Astrocyte (in vitro differentiated cells and primary cell): ENCODE measurements around the gene ZNF212. TPM values are rescaled to one million over a fixed set of nuclear protein-coding genes. Genes with fewer than 3 reads are reported as not detected.

Experiments
- DNase-seq: peaks from one replicate; pipeline ENCODE4 v3.0.0-alpha.2; 2010; ENCODE audit warnings: low read depth
- FAIRE-seq: peaks from 2 replicates; lab custom pipeline; 2011; peaks lifted over from hg19 to GRCh38; lab: Jason Lieb, UNC
- H2AFZ ChIP-seq: 2 replicates; pipeline ENCODE4 v1.6.0; 2012; ENCODE audit warnings: low read depth, low read length, inconsistent platforms
- H3K27ac ChIP-seq: 2 replicates; pipeline ENCODE4 v1.5.1; 2011; ENCODE audit warnings: low read depth, low read length, inconsistent platforms
- H3K27me3 ChIP-seq: 2 replicates; pipeline ENCODE4 v1.6.0; 2011; ENCODE audit warnings: low read length, inconsistent platforms; ENCODE audit not compliant: insufficient read depth
- H3K36me3 ChIP-seq: 2 replicates; pipeline ENCODE4 v1.5.1; 2011; ENCODE audit warnings: low read length, inconsistent platforms; ENCODE audit not compliant: insufficient read depth
- H3K4me1 ChIP-seq: 2 replicates; pipeline ENCODE4 v1.5.1; 2011; ENCODE audit warnings: low read length, inconsistent platforms; ENCODE audit not compliant: insufficient read depth
- H3K4me2 ChIP-seq: 2 replicates; pipeline ENCODE4 v1.6.0; 2012; ENCODE audit warnings: low read length, inconsistent platforms
- H3K4me3 ChIP-seq: 2 replicates; pipeline ENCODE4 v1.5.1; 2011; ENCODE audit warnings: low read depth, mild to moderate bottlenecking, low read length, inconsistent platforms; ENCODE audit not compliant: insufficient read depth
- H3K79me2 ChIP-seq: 2 replicates; pipeline ENCODE4 v1.6.0; 2012; ENCODE audit warnings: mild to moderate bottlenecking, low read length, inconsistent platforms; ENCODE audit not compliant: insufficient read depth
- H3K9ac ChIP-seq: 2 replicates; pipeline ENCODE4 v1.6.0; 2012; ENCODE audit warnings: mild to moderate bottlenecking, low read length, inconsistent platforms
- H3K9me3 ChIP-seq: 2 replicates; pipeline ENCODE4 v1.5.1; 2012; ENCODE audit warnings: low read depth, mild to moderate bottlenecking, low read length, inconsistent platforms; ENCODE audit not compliant: insufficient read depth
- H4K20me1 ChIP-seq: 2 replicates; pipeline ENCODE4 v1.6.0; 2012; ENCODE audit warnings: low read length, inconsistent platforms; ENCODE audit not compliant: insufficient read depth
- H3K27ac Mint-ChIP-seq: one replicate; pipeline ENCODE4 v1.8.0; 2021; ENCODE audit warnings: mild to moderate bottlenecking, mixed read lengths; ENCODE audit not compliant: unreplicated experiment
- H3K27me3 Mint-ChIP-seq: one replicate; pipeline ENCODE4 v1.8.0; 2021; ENCODE audit warnings: low read depth, mixed read lengths; ENCODE audit not compliant: unreplicated experiment
- H3K36me3 Mint-ChIP-seq: one replicate; pipeline ENCODE4 v1.8.0; 2021; ENCODE audit warnings: low read depth, mixed read lengths; ENCODE audit not compliant: unreplicated experiment
- H3K4me1 Mint-ChIP-seq: one replicate; pipeline ENCODE4 v1.8.0; 2021; ENCODE audit warnings: low read depth, mixed read lengths; ENCODE audit not compliant: unreplicated experiment
- H3K4me3 Mint-ChIP-seq: one replicate; pipeline ENCODE4 v1.8.0; 2021; ENCODE audit warnings: mild to moderate bottlenecking, moderate library complexity, mixed read lengths; ENCODE audit not compliant: unreplicated experiment
- H3K9me3 Mint-ChIP-seq: one replicate; pipeline ENCODE4 v1.8.0; 2021; ENCODE audit warnings: mild to moderate bottlenecking, mixed read lengths; ENCODE audit not compliant: unreplicated experiment
- CTCF ChIP-seq: IDR thresholded peaks from 2 replicates; pipeline ENCODE4 v1.5.1; 2011; ENCODE audit warnings: low read depth, mild to moderate bottlenecking, inconsistent platforms, low read length, moderate library complexity; ENCODE audit not compliant: insufficient read depth
- EZH2 ChIP-seq: IDR thresholded peaks from 2 replicates; pipeline ENCODE4 v1.6.1; 2012; ENCODE audit warnings: mild to moderate bottlenecking, low read length, inconsistent platforms; ENCODE audit not compliant: insufficient read depth
- total RNA-seq: library from RNA; stranded (reverse); gene quantifications from 2 replicates; pipeline ENCODE4 v1.2.1, GENCODE V29; 2021

ZNF212 gene
- total RNA-seq, 1 donor from 2014 or later, result 8.2 TPM

DNA sequence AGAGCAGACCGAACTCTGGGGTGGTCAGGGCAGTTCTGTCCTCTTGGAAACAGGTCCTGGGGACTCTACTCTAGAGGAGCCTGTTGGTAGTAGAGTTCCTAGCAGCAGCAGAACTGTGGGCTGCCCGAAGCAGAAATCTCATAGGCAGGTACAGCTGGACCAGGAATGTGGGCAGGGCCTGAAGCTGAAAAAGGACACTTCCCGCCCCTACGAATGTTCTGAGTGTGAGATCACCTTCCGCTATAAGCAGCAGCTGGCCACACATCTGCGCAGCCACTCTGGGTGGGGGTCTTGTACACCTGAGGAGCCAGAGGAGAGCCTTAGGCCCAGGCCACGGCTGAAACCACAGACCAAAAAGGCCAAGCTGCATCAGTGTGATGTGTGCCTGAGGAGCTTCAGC is 14.2 kb downstream of the ZNF212 start:
- Histone ChIP-seq H2AFZ (no peak overlapping the region), H3K27ac (no peak overlapping the region), H3K9me3 (no peaks in the 10 kb centered on the region), H3K79me2 (peaks cover 7% of the 10 kb centered on the region), H3K36me3 (peaks cover 30% of the 10 kb centered on the region), H3K9ac (no peak overlapping the region), H3K4me2 (no peak overlapping the region), H3K27me3 (no peaks in the 10 kb centered on the region), H3K4me1 (no peaks in the 10 kb centered on the region), H4K20me1 (peaks cover 3% of the 10 kb centered on the region), H3K4me3 (no peak overlapping the region)
- Mint-ChIP-seq H3K4me3 (no peak overlapping the region), H3K9me3 (no peaks in the 10 kb centered on the region), H3K27me3 (no peaks in the 10 kb centered on the region), H3K27ac (no peak overlapping the region), H3K36me3 (peaks cover 14% of the 10 kb centered on the region), H3K4me1 (peaks cover 4% of the 10 kb centered on the region)
- DNase-seq (no peak), FAIRE-seq (no peak)
- TF ChIP-seq EZH2 (no peak), CTCF (no peak)

- Mint-ChIP-seq H3K36me3 (peaks cover 14% of the 10 kb centered on the region), H3K27ac (no peak overlapping the region), H3K4me1 (peaks cover 4% of the 10 kb centered on the region), H3K9me3 (no peaks in the 10 kb centered on the region), H3K4me3 (no peak overlapping the region), H3K27me3 (no peaks in the 10 kb centered on the region)
- Histone ChIP-seq H3K27ac (no peak overlapping the region), H3K9ac (no peak overlapping the region), H3K4me1 (no peaks in the 10 kb centered on the region), H3K4me2 (no peak overlapping the region), H3K36me3 (peaks cover 30% of the 10 kb centered on the region), H3K9me3 (no peaks in the 10 kb centered on the region), H2AFZ (no peak overlapping the region), H4K20me1 (no peaks in the 10 kb centered on the region), H3K27me3 (no peaks in the 10 kb centered on the region), H3K4me3 (no peak overlapping the region), H3K79me2 (peaks cover under 1% of the 10 kb centered on the region)
- FAIRE-seq (no peak), DNase-seq (no peak)
- TF ChIP-seq EZH2 (no peak), CTCF (no peak)
Observed at GRCh38 chr7:149254181-149254858, 14.9 kb downstream of the ZNF212 start.

DNA sequence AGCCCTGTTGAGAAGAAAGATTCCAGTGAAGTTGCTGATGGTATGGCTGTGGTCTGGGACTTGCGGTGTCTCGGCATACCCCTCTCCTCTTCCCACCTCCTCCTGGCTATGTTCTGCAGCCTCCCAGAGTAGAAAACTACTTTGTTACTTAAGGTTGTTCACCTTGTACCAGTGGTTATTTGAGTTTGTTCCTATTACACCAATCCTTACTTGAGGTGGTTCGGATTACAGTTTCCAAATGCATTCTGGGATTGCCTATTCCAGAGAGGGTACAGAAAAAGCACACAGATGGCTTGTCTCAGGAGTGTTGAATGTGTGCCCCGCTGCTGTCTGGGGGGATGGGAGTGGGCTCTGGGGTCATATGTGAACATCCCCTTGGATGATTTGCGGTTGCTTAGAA is 15.7 kb downstream of the ZNF212 start:
- no peak for TF ChIP-seq EZH2
- TF ChIP-seq CTCF, result no peak
- peaks cover 14% of the 10 kb centered on the region for H3K36me3 Mint-ChIP-seq
- H3K27ac Mint-ChIP-seq, result no peak overlapping the region
- H3K36me3 ChIP-seq, result peaks cover 30% of the 10 kb centered on the region
- no peaks in the 10 kb centered on the region for H3K4me1 ChIP-seq
- H3K9ac ChIP-seq, result no peak overlapping the region
- no peaks in the 10 kb centered on the region for H3K9me3 Mint-ChIP-seq
- no peaks in the 10 kb centered on the region for H3K9me3 ChIP-seq
- H3K27me3 ChIP-seq, result no peaks in the 10 kb centered on the region
- FAIRE-seq (no peak), DNase-seq (no peak)
- H3K4me3 ChIP-seq, result no peak overlapping the region
- H3K4me3 Mint-ChIP-seq, result no peak overlapping the region
- H3K4me2 ChIP-seq, result no peak overlapping the region
- no peaks in the 10 kb centered on the region for H3K79me2 ChIP-seq
- no peak overlapping the region for H3K27ac ChIP-seq
- H2AFZ ChIP-seq, result no peak overlapping the region
- H4K20me1 ChIP-seq, result no peaks in the 10 kb centered on the region
- no peaks in the 10 kb centered on the region for H3K27me3 Mint-ChIP-seq
- peaks cover 4% of the 10 kb centered on the region for H3K4me1 Mint-ChIP-seq
